ENCODE measurements around the gene BRCA1. TPM values are rescaled to one million over a fixed set of nuclear protein-coding genes. Genes with fewer than 3 reads are reported as not detected.

Gene BRCA1
- total RNA-seq, 1 experiment from 2014 or later = 44.1 TPM

DNA sequence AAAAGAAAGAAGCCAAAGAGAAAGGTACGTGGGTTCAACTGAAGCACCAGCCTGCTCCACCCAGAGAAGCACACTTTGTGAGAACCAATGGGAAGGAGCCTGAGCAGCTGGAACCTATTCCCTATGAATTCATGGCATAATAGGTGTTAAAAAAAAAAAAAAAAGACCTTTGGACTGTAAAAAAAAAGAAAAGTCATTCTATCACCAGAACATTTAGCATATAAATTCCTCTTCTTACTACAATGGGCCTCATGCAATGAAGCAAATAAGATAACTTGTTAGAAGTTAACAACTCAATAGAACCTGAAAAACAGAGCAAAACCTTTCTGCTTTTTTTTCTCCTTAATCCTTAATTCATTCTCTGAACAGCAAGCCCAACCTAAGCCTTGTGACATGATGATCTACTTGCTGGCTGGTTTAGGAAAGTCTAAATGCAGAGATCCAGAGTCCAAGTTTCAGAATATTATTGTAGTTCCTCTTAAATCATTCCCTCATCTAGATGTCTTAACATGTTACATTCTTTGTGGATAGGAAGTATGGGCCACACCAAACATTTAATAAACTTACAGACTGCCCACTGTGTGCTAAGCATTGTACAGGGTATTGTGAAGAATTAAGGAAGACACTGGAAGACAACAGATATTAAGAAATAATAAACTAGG, 45.4 kb downstream of the BRCA1 start:
- CTCF ChIA-PET = no interaction called here
- H3K9ac ChIP-seq (ENCODE audit: low read length) = no peak overlapping the region
- H3K9me3 ChIP-seq (ENCODE audit: control insufficient read depth in 1 of 2, insufficient read depth in 1 of 2, low read depth in 1 of 2, low read length in 2 of 2) = no peaks in the 10 kb centered on the region
- H3K36me3 ChIP-seq (ENCODE audit: control insufficient read depth in 1 of 2, insufficient read depth in 2 of 2, low read length in 2 of 2) = peaks cover 7 to 15% of the 10 kb centered on the region in 2 experiments
- RAD21 ChIA-PET (ENCODE audit: low non-redundant PET in 1 of 2, low total read pairs in 2 of 2, uncharacterized antibody in 2 of 2, unreplicated experiment in 2 of 2) = no interaction called here
- no peaks in the 10 kb centered on the region for H3K79me2 ChIP-seq (ENCODE audit: insufficient read depth, low read length)
- no peak for DNase-seq (ENCODE audit: low read depth, low spot score)
- H3K27me3 ChIP-seq (ENCODE audit: insufficient read depth, low read length) = no peaks in the 10 kb centered on the region
- POLR2A ChIA-PET = no interaction called here
- no peak overlapping the region for H3K4me2 ChIP-seq (ENCODE audit: low read length)
- H3K27ac ChIP-seq (ENCODE audit: low read depth, low read length) = no peak overlapping the region
- intact Hi-C loops (cut with micrococcal nuclease) = no loop called here
- no peaks in the 10 kb centered on the region for H4K20me1 ChIP-seq (ENCODE audit: insufficient read depth)
- no peaks in the 10 kb centered on the region for H3K9me2 ChIP-seq (ENCODE audit: insufficient read depth)
- H3K4me3 ChIP-seq (replicated peaks in 1 of 2; ENCODE audit: low read depth in 1 of 2, low read length in 2 of 2) = no peak overlapping the region
- H2AFZ ChIP-seq (ENCODE audit: low read depth, low read length, poor library complexity, severe bottlenecking) = no peak overlapping the region
- TF ChIP-seq CEBPB (IDR thresholded peaks at IDR 0.05; ENCODE audit: low read depth) = no peak
- TF ChIP-seq POLR2AphosphoS5 (IDR thresholded peaks at IDR 0.05; ENCODE audit: low read depth, low read length) = no peak
- no peak for TF ChIP-seq RAD21 (IDR thresholded peaks at IDR 0.05; ENCODE audit: low read depth)
- TF ChIP-seq ZNF274 (IDR thresholded peaks at IDR 0.05; ENCODE audit: low read depth, low read length) = no peak
- no peak for TF ChIP-seq TCF7L2 (IDR thresholded peaks at IDR 0.05; ENCODE audit: borderline replicate concordance, extremely low read depth, insufficient read depth, insufficient read length)
- TF ChIP-seq CBX3 (IDR thresholded peaks at IDR 0.05; ENCODE audit: low read depth) = no peak
- no peak for TF ChIP-seq SIN3A (IDR thresholded peaks at IDR 0.05; ENCODE audit: low read depth)
- TF ChIP-seq, protein P1, sequence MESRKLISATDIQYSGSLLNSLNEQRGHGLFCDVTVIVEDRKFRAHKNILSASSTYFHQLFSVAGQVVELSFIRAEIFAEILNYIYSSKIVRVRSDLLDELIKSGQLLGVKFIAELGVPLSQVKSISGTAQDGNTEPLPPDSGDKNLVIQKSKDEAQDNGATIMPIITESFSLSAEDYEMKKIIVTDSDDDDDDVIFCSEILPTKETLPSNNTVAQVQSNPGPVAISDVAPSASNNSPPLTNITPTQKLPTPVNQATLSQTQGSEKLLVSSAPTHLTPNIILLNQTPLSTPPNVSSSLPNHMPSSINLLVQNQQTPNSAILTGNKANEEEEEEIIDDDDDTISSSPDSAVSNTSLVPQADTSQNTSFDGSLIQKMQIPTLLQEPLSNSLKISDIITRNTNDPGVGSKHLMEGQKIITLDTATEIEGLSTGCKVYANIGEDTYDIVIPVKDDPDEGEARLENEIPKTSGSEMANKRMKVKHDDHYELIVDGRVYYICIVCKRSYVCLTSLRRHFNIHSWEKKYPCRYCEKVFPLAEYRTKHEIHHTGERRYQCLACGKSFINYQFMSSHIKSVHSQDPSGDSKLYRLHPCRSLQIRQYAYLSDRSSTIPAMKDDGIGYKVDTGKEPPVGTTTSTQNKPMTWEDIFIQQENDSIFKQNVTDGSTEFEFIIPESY (IDR thresholded peaks at IDR 0.05; ENCODE audit: extremely low read depth, insufficient replicate concordance, low read length) = no peak
- no peak for TF ChIP-seq EZH2phosphoT487 (IDR thresholded peaks at IDR 0.05; ENCODE audit: borderline replicate concordance)
- TF ChIP-seq YY1 (IDR thresholded peaks at IDR 0.05; ENCODE audit: extremely low read depth, insufficient replicate concordance, low read depth, low read length) = no peak
- no peak for TF ChIP-seq EZH2 (IDR thresholded peaks at IDR 0.05)
- no peak for TF ChIP-seq SRF (IDR thresholded peaks at IDR 0.05; ENCODE audit: low read depth)
- TF ChIP-seq, protein P2, sequence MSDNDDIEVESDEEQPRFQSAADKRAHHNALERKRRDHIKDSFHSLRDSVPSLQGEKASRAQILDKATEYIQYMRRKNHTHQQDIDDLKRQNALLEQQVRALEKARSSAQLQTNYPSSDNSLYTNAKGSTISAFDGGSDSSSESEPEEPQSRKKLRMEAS (IDR thresholded peaks at IDR 0.05) = no peak
- H3K4me1 ChIP-seq (ENCODE audit: control insufficient read depth in 1 of 2, insufficient read depth in 2 of 2, low read length in 2 of 2) = no peaks in the 10 kb centered on the region
- BruUV-seq (replicated peaks) = no TSS peak
- no peak for ATAC-seq
